BJ (cell line): ENCODE measurements around the gene PCTP. TPM values are rescaled to one million over a fixed set of nuclear protein-coding genes. Genes with fewer than 3 reads are reported as not detected.
A peak's percentile ranks its signal among the peaks of the same experiment; 100 is the strongest.

ENCODE experiments used
- CTCF ChIA-PET: fragments of 350-600 bp; formaldehyde crosslinking; extraction: SDS; loops from one replicate; lab custom pipeline; 2021; ENCODE audit warnings: antibody characterized with exemption, inconsistent platforms; lab: Yijun Ruan, JAX
- POLR2A ChIA-PET: fragments of 300-600 bp; sonication (Branson Sonifier 250); formaldehyde crosslinking; extraction: SDS; loops from one replicate; lab custom pipeline; 2021; ENCODE audit warnings: antibody characterized with exemption; lab: Charles Lee
- DNase-seq: peaks from one replicate; pipeline ENCODE4 v3.0.0-alpha.2; 2011; ENCODE audit warnings: low read depth
- H3K27me3 ChIP-seq: 2 replicates; pipeline ENCODE4 v1.6.0; 2011; ENCODE audit warnings: low read length; ENCODE audit not compliant: control insufficient read depth, insufficient read depth
- H3K36me3 ChIP-seq: 2 replicates; pipeline ENCODE4 v1.5.1; 2011; ENCODE audit warnings: low read length; ENCODE audit not compliant: control insufficient read depth, insufficient read depth
- H3K4me3 ChIP-seq: 2 replicates; pipeline ENCODE4 v1.5.1; 2011; ENCODE audit warnings: low read depth, mild to moderate bottlenecking, control low read depth, low read length
- polyA plus RNA-seq: library from polyadenylated mRNA; depleted of rRNA; stranded (reverse); fragments of >200 nt; gene quantifications from 2 replicates; pipeline ENCODE4 v1.2.3, GENCODE V29; 2011
- TF ChIP-seq, protein P1 (sequence below): IDR thresholded peaks from 2 replicates; pipeline ENCODE4 v1.5.1; 2011; ENCODE audit warnings: low read depth, mild to moderate bottlenecking, control low read depth, inconsistent platforms, low read length, moderate library complexity; ENCODE audit not compliant: insufficient read depth

Gene PCTP
- polyA plus RNA-seq, 1 experiment = 10.2 TPM

DNA sequence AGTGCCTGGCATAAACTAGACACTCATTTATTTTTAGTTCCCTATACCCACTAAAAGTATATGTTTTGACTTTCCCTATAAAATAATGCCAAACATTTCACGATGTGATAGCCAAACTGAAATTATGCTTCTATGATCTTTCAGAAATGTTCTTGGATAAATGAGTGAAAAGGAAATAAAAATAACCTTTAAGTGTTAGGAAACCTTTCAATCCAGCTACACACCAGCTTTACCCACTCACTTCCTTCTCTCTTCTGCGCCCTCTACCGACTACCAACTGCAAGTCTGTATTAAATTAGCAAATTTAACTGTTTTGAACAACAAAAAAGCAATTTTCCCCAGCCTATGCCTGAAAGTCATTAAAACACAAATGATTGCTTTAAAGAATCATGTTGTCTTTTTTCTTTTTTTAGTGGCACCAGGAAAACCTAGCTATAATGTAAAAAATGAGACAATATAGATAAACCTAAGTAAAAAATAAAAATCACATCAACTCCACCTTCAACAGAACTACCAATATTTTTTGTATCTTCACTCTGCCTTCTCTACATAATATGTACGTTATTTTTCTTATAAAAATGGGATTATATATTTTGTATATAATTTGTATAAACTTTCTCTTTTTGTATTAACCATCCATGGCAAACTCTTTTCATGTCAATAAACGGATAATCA lies 15.0 kb upstream of the PCTP start:
- TF ChIP-seq, protein P1, sequence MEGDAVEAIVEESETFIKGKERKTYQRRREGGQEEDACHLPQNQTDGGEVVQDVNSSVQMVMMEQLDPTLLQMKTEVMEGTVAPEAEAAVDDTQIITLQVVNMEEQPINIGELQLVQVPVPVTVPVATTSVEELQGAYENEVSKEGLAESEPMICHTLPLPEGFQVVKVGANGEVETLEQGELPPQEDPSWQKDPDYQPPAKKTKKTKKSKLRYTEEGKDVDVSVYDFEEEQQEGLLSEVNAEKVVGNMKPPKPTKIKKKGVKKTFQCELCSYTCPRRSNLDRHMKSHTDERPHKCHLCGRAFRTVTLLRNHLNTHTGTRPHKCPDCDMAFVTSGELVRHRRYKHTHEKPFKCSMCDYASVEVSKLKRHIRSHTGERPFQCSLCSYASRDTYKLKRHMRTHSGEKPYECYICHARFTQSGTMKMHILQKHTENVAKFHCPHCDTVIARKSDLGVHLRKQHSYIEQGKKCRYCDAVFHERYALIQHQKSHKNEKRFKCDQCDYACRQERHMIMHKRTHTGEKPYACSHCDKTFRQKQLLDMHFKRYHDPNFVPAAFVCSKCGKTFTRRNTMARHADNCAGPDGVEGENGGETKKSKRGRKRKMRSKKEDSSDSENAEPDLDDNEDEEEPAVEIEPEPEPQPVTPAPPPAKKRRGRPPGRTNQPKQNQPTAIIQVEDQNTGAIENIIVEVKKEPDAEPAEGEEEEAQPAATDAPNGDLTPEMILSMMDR = peak; percentile 81
- CTCF ChIA-PET = interaction anchor here (0.7 to 5.4 kb wide), 17 partner anchors 9 to 379 kb away, joined by 3 to 26 read pairs (median 4); partner anchors contain the start of gene TMEM100
- POLR2A ChIA-PET = no interaction called here
- no peak for DNase-seq
- no peaks in the 10 kb centered on the region for H3K36me3 ChIP-seq
- no peak overlapping the region for H3K4me3 ChIP-seq
- 0 out of 2 replicates have a peak, but pooled peaks cover 1% of the 10 kb centered on the region for H3K27me3 ChIP-seq

- H3K36me3 ChIP-seq = no peaks in the 10 kb centered on the region
- TF ChIP-seq, protein P1 = no peak
- 0 out of 2 replicates have a peak, but pooled peaks cover 1% of the 10 kb centered on the region for H3K27me3 ChIP-seq
- POLR2A ChIA-PET = no interaction called here
- no peak for DNase-seq
- CTCF ChIA-PET = interaction anchor here (1.0 to 1.9 kb wide), 4 partner anchors 10 to 92 kb away, joined by 3 to 7 read pairs (median 4); partner anchors contain the start of gene PCTP
- no peak overlapping the region for H3K4me3 ChIP-seq
Measured at GRCh38 chr17:55737976-55738501, 12.8 kb upstream of the PCTP start.

DNA sequence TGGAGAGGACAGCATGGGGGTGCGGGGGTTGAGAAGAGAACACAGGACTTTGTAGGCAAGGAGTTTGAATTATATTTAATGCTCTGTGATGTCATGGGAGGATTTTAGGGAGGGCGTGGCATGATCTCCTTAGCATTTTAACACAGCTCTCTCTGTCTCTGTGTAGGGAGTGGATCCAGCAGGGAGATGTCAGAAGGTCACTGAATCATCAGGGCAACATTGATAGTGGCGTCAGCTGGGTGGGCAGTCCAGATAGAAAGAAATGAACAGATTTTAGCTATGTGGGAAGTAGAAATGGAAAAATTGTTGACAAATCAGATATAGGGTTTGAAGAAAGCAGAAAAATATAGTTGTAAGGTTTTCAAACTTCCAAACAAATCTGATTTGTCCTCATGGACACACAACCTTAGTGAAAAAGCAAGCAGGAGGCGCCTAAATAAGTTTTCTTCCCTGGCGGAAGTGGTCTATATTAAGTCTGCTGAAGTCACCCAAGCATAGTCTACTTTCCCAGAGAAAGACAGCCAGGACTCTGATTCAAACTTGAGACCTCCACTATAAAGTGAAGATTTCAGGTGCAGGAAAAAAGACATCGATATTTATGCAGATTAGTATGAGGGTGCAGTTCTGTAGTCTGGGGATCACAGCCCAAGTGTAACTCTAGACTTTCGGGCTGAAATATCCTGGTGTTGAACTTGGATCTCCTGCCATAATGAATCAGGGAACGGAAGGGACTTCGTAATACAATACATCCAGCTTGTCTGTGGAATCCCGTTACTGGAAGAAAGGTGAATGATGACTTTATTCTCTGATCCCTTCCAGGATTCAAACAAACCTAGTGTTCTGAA lies 10.1 kb upstream of the PCTP start:
- CTCF ChIA-PET = interaction anchor here (0.9 to 2.1 kb wide), 2 partner anchors 10 to 215 kb away, joined by 4 to 7 read pairs; partner anchors contain the start of gene PCTP
- POLR2A ChIA-PET = no interaction called here
- TF ChIP-seq, protein P1 = no peak
- Histone ChIP-seq H3K27me3 (0 out of 2 replicates have a peak, but pooled peaks cover 1% of the 10 kb centered on the region), H3K36me3 (no peaks in the 10 kb centered on the region), H3K4me3 (no peak overlapping the region)
- no peak for DNase-seq

DNA sequence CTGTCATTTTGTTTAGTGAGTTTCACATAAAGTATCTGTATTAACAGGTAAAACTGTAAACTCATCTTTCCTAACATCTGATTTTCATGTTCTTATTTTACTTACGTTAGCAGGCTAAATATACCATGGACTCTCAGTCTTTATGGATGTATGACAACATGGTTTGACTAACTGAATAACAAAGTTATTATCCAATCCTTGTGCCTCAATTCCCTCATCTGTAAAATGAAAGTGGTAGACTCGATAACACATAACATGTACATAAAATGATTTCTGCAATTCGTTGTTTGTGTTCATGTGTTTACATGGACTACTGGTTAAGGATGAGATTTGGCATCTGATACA lies 9.5 kb upstream of the PCTP start:
- no peak for DNase-seq
- ChIA-PET POLR2A (no interaction called here), CTCF (interaction anchor here (0.9 kb wide), 1 partner anchor 9 kb away, joined by 4 read pairs; the partner anchor contains the start of gene PCTP)
- Histone ChIP-seq H3K4me3 (no peak overlapping the region), H3K36me3 (no peaks in the 10 kb centered on the region), H3K27me3 (0 out of 2 replicates have a peak, but pooled peaks cover 1% of the 10 kb centered on the region)
- TF ChIP-seq, protein P1 = no peak
